ENCODE measurements around the gene RPUSD4.
A peak's percentile ranks its signal among the peaks of the same experiment; 100 is the strongest.
"Not testable (repeated sequence)": the region's sequence is repeated elsewhere in the genome, so short reads cannot be mapped to it uniquely, and the experiment has no call there.

RPUSD4 gene

DNA sequence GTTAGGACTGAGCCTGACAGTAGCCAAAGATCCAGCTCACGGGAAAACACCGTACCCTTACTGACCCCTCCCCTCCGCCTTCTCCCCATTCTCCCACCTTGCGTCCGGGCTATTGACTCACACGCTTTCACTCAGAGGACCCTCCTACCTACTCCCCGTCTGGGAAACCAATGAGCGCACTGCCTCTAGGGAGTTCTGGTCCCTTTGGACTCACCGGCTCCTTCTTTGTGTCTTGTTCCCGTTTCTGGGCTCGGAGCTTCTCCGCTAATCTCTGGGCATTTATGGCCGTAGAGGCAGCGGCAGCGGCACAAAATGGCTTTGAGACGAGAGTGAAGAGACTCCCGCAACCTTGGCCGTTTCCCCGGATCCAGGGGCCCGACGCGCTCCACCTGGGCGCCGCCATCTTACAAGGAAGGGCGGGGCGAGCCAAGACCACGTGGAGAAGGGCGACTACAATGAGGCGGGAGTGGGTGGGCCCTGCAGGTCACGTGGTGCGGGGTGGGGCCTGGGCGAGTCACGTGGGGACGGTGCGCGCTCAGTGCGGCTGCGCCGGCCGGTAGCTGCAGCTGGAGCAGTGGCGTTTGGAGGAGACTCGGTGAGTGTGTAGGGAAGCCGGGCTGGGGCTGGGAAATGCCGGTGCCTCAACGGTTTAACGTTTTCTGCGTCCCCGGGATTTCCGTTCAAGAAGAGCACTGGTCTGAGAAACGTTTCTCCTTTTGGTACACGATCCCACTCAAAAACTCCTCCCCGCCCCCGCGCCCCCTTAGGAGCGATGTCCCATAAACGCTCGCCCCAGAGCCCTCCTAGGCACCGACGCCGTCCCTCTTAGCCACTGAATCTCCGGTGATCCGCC is at the start of gene RPUSD4, which contains the start of gene FAM118B:
TSS of gene RPUSD4 (minus strand) at position 415 of the 853 bp plus-strand sequence. CDS start at position 403, 12 bp downstream.
TSS of gene FAM118B (plus strand) at position 547 of the 853 bp plus-strand sequence. CDS start 23,220 bp downstream, outside the sequence.
- DNase-seq (ENCODE audit: low spot score): peak; percentile 97

DNA sequence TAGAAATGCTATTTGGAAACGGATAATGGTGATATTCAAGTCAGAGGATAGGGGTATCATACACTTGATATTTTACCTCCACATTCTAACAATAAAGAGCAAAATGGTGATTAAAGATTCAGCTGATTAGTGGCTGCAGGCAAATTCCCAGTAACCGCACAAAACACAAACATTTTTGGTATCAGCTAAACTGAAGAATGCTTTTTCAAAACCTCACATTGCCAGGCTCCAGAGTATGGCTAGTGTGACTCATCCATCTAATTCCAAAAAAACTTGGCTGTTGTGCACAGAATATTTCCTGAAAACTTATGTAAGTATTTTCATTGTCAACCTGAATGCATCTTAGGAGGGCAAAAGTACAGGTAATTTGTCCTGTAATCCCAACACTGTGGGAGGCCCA is 46.3 kb upstream of the RPUSD4 start:
- DNase-seq (ENCODE audit: low spot score): no peak

GRCh38 chr11:126257144-126257543 is 45.7 kb upstream of the RPUSD4 start:
- DNase-seq (ENCODE audit: low spot score): no peak

GRCh38 chr11:126256216-126256615 is 44.8 kb upstream of the RPUSD4 start:
- no peak for DNase-seq (ENCODE audit: low spot score)

GRCh38 chr11:126255507-126255906 is 44.1 kb upstream of the RPUSD4 start:
- DNase-seq (ENCODE audit: low spot score): not testable (repeated sequence)

DNA sequence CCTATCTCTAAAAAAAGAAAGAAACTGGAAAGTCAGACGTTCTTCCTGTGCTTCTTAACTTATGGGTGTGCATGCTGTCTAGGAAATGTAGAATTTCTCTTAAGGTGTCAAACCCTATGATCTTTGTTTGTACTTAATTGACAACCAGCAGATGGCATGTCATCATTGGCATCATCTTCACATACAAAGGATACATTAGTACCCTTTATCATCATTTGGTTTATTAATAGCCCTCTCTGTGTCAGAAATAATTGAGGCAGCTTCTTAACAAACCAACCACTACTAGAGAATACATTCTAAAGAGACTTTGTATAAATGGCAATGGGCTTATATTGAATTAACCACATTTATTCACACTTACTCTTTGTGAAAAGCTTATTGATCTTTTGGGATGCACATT is 43.4 kb upstream of the RPUSD4 start:
- no peak for DNase-seq (ENCODE audit: low spot score)

DNA sequence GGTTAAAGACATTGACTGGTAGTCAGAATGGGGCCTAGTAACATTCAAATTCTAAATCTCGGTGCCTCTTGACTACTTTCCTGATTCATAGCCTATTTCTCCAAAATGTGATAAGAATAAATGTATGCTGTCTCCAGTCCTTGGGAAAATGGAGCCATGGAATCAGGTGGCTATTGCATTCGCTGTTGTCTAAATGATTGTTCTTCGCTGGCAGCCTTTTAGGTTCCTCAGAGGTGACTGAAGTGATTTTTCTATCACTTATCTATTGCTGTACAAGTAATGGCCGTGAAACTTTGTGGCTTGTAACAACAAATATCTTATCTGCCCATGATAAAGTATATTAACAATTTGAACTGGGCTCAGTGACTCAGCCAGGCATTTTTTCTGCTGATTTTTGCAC is 41.8 kb upstream of the RPUSD4 start:
- no peak for DNase-seq (ENCODE audit: low spot score)

DNA sequence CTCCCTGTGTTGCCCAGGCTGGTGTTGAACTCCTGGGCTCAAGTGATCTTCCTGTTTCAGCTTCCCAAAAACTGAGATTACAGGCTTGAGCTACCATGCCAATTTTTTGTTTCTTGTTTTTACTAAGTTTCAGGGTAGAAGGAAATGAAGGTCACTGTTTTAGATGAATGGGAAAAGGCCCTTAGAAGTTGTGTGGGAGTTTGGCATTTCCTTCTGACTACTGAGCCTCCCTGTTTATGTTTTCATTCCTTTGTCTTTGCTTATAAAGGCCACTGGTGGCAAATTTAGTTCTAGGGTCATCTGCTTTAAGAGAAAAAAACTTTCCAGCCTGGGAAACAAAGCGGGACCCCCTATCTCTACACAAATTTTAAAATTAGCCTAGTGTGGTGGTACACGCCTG is 35.2 kb upstream of the RPUSD4 start:
- no peak for DNase-seq (ENCODE audit: low spot score)

GRCh38 chr11:126233391-126233790 is 21.9 kb upstream of the RPUSD4 start:
- DNase-seq (ENCODE audit: low spot score): no peak

GRCh38 chr11:126232683-126233082 is 21.2 kb upstream of the RPUSD4 start:
- DNase-seq (ENCODE audit: low spot score): no peak

DNA sequence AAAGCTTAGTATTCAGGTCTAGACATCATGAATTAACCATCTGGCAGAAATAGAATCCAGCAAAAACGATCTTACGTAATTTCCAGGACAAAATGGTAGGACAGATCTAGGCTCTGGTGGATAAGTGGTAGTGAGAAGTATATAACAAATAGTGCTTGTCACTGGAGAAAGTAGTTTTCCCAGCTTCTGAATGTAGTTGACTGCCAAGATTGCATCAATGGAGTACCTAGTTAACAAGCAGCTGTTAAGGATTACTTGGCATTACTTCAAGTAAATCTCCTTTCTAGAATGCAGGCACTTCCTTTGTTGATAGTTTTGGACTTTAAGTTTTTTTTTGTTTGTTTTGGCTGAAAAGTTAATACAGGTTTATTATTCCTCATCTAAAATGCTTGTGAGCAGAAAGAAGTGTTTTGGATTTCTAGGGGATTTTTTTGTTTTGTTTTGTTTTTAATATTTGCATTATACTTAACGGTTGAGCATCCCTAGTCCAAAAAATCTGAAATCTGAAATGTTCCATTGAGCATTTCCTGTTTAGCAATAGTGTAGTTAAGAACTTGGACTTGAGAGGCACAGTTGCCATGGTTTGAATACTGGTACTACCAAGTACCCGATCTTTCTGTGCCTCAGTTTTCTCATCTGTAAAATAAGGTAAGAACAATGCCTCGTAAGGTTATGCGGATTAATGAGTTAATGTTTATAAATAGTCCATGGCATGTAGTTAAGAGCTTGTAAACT is 20.4 kb upstream of the RPUSD4 start:
- no peak for DNase-seq (ENCODE audit: low spot score)

- no peak for DNase-seq (ENCODE audit: low spot score)
These were observed 18.5 kb upstream of the RPUSD4 start for GRCh38 chr11:126229858-126230540.

DNA sequence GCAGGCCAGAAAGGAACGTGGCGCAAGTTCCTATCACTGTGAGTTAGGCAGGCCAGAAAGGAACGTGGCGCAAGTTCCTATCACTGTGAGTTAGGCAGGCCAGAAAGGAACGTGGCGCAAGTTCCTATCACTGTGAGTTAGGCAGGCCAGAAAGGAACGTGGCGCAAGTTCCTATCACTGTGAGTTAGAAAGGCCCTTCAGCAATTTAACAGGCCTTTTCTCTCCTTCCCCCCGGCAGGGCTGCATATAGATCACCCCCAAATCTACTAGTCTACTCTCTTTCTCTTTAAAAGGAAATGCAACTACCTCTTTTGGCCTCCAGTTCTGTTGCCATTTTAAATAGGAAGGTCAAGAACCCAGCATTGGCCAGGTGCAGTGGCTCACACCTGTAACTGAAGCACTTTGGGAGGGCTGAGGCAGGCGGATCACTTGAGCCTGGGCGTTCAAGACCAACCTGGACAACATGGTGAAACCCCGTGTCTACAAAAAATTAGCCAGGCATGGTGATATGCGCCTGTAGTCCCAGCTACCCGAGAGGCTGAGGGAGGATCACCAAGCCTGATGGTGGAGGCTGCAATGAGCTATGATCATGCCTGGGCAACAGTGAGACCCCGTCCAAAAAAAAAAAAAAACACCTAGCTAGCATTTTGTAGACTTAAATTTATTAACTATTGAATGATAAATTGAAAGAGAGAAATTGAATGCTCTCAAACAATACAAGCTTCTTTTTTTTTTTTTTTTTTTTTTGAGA is 15.1 kb upstream of the RPUSD4 start:
- no peak for DNase-seq (ENCODE audit: low spot score)

GRCh38 chr11:126225295-126225665 is 13.8 kb upstream of the RPUSD4 start:
- no peak for DNase-seq (ENCODE audit: low spot score)

DNA sequence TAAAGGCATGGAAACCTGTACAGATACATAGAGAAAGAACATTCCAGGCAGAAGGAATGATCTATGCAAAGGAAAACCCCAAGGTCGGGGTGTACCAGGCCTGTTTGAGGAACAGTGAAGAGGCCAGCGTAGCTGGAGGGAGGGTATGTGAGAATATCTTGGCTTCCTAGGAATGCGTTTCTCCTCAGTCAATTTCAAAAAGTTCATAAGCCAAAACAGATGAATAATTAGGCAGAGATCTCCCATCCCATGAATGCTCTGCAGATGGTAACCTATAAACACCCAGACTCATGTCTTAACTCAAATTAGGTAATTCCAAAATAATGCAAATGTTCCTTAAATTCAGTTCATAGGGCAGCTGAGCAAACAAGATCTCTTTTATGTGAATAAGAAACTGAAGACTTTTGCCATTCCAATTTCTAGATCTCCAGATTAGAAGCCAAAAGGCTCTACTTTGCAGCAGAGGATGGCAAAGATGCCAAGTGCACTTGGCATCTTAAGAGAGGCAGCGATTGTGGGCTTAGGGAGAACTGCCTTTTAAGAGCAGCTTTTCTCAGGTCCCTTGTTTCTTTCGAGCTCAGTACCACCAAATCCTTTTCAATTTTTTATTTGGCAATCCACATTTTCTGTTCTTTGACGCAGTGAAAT is 13.3 kb upstream of the RPUSD4 start:
- no peak for DNase-seq (ENCODE audit: low spot score)

DNA sequence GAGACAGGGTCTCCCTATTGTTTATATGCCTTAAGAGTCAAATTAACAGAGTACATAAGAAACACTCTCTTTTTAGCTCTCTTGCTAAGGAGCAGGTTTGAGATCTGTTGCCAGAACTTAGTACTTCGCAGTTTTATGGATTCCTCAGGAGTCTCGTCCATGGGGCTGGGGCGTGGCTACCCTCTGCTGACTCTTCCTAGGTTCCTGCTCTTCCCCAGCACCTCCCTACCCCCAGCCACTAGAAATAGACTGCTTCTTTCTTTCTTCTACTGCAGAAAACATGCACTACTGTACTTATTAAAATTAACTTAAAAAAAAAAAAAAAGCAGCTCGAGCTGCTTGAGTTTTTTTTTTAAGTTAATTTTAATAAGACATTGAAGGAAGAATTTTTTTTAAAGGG is 8.1 kb upstream of the RPUSD4 start:
- DNase-seq (ENCODE audit: low spot score): no peak

DNA sequence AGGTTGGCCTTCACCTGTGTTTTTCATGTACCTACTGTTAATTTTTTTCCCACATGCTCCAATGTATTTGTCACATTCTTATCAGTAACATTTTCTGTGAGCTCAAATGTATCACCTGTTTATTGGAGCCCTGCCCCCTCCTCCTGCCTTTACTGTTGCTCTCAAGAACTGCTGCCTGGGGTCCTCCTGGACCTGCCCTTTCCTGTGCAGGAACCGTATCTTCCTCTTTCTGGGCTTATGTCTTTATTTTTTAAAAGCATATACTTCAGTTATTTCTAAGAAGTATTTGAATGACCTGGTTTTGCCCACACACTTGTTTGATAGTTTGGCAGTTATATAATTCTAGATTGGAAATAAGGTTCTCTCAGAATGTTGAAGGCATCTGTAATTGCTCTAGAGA is 6.0 kb upstream of the RPUSD4 start:
- DNase-seq (ENCODE audit: low spot score): no peak

- DNase-seq (ENCODE audit: low spot score): no peak
These were observed 5.3 kb upstream of the RPUSD4 start for GRCh38 chr11:126216526-126217305.

GRCh38 chr11:126214841-126215240 is 3.4 kb upstream of the RPUSD4 start:
- peak; percentile 72 for DNase-seq (ENCODE audit: low spot score)

DNA sequence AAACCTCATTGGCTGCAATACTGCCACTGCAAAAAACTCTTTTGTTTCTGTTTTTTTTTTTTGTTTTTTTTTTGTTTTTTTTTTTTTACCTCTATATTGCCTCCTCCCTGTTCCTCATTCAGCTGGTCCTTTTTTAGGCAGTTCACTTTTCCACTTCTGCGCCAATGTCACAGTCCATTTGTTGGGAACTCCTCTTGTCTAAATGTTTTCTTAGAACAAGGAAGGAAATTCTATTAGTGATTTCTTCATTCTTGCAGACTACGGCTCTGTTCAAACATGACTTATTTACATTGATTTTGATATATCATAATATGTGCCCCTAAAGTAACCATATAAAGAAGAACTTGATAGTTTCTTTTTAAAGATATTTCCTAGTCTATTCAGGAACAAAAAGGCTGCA is 3.0 kb upstream of the RPUSD4 start:
- DNase-seq (ENCODE audit: low spot score): no peak

All from kidney tubule cell (primary cell).